NCI-H345 treated with DMSO at 0.1 percent for 48 hours (cell line): Measurements from ENCODE around the gene DCAF8.
A peak's percentile ranks its signal among the peaks of the same experiment; 100 is the strongest.

Experiments used
- DNase-seq: peaks from one replicate; lab custom pipeline; 2025; ENCODE audit not compliant: unreplicated experiment; lab: John Stamatoyannopoulos, UW

Gene DCAF8

DNA sequence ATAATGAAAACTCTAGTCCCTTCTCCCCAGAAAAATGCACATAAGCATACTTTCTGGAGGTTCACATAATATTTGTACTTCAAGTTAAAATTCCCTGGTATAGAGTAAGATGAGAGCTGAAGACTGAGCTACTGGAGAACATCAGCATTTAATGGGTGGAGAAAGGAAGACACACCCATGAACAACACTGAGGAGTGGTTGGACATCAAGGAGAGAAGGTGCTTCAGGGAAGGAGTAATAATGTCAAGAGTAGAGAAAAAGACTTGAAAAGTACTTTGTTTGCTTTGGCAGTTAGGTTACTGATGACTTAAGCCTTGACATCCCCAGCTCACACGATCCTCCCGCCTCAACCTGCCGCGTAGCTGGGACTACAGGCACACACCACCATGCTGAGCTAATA lies 35.3 kb downstream of the DCAF8 start:
- DNase-seq, result no peak

DNA sequence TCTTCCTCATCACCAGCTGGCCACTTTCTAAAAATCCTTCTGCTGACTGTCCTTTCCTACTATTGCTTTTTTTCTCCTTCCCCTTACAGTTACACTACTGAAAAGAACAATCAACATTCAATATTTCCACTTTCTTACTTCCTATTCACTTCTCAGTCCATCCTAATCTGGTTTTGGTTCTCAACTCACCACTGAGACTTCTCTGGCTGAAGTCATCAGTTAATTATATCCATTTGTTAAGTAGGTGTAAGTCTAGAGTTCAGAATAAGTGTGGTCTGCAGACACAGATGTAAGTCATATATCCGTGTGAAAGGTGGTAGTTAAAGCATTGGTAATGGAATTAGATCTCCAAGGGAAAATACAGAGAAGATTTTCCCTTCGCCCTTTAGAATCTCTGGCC lies 35.7 kb downstream of the DCAF8 start:
- no peak for DNase-seq

DNA sequence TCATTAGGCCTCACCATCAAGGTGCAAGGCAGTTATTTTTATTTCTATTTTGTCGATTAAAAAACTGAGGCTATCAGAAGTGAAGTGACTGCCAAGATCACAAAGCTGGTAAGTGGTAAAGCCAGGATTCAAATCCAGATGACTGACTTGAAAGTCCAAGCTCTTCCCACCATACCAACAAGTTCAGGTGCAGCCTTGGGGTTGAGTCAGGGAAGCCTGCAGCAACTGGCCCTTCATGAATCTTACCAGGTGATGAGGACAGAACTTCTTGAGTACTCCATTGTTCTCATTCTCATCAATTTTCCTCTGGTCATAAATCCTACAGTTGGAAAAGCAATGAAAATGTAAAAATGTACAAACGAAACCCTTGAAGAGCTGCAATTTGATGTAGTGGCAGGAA lies 37.0 kb downstream of the DCAF8 start:
- no peak for DNase-seq

DNA sequence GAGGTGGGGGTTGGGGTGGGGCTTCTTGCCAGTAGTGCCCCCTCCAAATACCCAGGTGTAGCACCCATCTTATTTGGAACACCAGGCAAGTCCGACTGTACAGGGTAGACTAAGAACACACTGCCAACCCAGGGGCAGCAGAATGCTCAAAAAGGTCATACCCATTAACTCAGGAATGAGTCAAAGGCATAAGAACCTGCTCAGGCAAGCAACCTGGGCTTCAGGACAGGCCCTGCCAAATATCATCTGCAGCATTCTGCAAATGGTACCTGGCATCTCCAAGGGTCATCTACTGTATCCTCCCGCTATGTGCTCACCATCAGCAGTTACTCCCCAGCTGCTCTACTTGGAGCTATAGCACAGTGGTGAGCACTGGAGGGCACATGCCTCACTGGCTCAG lies 37.7 kb downstream of the DCAF8 start:
- DNase-seq, result no peak

DNA sequence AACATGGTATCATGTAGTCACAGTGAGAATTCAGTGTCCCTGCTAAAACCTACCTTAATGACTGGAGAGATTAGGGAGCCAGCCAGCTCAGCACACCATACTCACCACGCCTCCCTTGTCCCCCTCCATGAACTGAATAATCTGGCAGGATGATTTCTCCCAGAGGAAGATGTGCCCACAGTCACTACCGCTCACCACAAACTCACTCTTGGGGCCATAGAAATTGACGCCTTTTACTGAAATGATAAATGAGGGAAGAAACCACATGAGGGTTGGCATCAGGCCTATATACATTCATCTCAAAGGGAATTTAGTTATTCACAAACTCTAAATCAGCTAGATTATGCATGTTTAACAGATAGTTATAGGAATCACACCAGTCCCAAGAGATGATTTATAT lies 39.8 kb downstream of the DCAF8 start:
- no peak for DNase-seq

DNA sequence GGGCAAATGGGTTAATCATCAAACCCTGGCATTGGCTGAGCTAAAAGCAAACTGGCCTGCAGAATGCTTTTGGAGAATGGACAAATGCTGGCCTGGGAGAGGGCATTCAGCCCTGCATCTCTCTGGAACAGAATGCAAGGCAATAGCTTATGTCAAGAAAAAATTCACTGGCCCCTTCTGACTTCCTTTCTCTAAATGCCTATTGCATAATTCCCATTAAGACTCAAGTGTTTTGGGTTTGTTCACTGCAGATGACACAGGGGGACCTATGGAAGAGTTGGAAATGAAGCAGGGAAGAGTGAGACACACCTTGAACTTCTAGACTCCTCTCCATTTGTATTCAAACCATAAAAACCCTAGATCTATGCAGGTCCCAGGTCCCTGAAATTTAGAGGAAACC lies 41.3 kb downstream of the DCAF8 start:
- no peak for DNase-seq

DNA sequence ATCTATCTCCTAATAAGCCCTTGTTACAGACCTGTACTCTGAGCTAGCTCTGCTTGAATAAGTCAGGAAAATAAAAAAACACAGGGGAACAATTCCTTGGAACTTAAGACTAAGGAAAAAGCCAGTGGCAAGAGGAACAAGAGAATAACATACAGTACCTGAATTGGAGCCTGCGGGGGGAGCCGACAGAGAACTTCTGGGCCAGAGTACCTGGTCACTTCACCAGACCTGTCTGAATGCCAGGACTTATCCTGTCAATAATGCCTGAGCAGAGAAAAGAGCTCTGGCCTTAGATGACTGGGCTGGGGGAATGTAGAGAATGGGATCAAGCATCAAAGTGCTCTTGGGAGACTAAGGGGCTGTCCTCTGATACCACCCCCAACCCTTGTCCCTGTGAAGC lies 42.0 kb downstream of the DCAF8 start:
- DNase-seq, result no peak

DNA sequence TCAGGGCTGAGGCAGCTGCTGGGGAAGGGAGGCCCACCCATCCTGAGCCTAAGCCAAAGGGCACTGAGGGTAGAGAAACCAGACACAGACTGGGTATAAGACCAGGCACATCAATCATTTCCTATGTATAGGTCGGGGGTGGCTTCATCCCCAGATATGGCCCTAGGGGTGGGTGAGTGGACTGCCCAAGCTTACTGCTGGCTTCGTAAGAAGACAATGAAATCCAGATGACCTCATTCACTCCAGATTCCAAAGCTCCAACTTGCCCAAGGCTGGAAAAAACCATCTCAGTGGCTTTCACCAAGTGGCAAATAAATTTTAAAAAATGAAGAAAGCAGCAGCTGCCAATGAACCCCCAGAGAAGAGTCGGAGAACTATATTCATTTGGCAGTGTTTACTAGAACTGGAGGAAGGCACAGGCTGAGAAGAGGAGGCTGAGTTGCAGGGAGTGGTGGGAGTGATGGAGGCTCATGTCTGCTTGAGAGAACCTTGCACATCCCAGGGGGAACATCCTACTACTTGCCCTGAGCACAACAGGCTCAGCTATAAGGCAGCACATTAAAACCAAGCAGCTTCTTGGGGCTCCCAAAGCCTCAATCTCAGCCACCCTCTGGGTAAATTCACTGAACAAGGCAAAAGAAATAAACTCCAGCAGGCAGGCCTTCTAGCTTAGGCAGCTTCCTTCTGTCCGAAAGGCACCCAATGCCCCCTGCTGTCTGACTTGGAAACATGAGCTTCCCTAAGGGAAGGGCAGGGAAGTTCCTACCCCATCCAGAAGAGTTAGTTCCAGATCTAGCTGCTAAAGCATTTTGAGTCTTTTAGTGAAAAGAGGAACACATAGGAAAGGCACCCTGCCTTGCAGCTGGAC lies 43.1 kb downstream of the DCAF8 start:
- no peak for DNase-seq

DNA sequence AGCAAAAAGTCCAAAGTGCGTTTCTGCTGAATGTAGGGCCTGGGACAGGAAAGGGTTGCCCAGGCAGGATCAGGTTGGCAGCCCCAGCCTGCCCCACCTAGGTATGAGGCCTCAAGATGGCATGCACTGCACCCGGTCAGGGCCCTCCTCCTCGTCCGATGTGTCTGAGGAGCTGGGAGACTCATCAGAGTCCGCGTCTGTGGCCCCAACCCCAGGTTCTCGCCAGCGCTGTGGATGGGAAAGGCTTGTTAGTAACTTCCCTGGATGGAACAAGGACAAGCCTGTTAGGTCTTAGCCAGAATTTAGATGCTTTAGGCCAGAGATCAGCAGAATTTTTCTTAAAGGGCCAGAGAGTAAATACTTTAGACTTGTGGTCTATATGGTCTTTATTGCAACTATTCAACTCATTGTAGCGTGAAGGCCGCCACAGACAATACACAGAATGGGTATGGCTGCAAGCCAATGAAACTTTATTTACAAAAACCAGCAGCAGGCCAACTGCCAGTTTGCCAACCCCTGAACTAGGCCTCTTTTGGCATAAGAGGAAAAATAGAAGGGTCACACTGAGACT lies 44.8 kb downstream of the DCAF8 start:
- peak; percentile 56 for DNase-seq

DNA sequence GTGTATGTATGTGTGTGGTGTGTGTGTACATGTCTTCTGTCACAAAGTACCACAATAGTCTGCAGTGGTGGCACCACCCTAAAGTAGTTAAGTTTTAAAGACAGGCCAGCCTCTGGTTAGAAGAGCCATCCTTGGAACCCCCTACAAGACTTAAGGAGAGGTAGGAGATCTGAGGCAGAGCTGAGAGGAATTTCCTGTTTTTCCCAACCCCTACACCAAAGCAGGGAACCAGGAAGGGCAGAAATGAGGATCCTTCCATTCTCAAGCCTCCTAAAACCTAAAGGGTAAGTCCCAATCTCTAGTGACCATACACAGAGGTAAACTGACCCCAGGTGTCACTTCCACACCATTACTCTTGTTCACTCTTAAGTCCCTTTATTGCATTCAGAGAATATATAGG lies 46.0 kb downstream of the DCAF8 start:
- DNase-seq, result no peak

DNA sequence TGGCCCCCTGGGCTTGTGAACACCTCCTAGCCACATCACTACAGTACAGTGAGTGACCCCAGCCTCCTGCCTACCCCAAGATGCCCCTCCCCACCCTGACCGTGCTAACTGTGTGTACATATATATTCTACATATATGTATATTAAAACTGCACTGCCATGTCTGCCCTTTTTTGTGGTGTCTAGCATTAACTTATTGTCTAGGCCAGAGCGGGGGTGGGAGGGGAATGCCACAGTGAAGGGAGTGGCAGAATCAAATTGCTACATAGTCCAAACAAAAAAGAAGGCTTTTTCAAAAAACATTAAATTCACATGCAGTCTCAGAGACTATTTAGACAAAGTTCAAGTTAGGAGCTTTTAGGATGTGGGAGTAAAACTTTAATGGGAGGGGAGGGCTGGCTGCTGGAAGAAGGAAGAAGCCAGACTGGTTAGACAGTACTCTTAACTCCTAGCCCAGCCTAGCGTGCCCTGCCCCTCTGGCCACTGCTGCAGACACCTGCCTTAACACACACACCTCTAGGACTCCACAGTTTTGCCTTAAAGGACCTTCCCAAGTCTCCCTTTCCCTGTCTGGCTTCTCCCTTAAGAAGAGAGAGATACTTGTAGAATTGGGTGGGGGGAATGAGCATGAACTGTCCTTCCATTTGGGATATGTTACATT lies 47.7 kb downstream of the DCAF8 start:
- DNase-seq, result no peak

DNA sequence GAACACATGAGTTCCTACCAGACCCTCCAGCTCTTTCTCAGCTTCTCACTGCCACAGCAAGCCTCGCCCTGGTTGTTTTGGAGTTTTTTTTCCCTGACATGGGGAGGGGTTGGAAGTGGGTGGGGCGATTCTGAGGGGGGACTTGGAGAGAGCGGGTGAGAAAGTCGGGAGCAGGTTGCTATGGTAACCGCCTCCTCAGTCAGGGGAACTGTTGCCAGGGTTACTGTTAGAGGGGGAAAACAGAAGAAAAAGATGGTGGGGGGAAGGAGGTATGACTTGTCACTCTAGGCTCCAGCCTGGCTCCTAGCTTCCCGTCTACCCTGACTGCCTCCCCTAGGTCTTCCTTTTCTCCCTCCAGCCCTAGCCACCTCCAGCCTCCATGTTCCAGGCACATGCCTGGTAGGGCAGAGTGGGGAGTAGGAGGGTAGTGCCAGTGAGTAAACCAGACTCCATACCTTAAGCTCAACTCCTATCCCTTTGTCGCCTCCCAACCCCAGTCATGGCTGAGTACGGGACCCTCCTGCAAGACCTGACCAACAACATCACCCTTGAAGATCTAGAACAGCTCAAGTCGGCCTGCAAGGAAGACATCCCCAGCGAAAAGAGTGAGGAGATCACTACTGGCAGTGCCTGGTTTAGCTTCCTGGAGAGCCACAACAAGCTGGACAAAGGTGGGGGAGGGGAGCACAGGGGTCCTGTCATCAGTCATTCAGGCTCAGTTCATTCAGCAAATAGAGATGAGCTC lies 51.1 kb downstream of the DCAF8 start:
- no peak for DNase-seq

DNA sequence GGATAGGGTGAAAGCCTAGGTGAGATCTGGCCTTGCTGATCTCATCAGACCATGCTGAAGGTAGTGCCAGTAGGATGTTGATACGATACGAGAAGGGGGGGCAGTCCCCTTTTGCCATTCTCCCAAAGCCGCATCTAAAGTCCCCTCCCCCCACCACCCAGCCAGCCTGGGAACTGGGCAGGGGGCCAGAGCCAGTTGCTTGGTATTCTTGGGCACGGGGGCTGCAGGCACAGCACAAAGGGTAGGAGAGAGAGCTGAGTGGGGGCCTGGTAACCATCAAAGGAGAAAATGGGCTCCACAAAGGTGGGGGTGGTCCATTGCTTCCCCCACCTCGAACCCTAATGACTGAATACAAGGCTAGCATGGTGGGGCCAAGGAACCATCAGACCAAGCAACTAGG lies 51.8 kb downstream of the DCAF8 start:
- DNase-seq, result no peak

DNA sequence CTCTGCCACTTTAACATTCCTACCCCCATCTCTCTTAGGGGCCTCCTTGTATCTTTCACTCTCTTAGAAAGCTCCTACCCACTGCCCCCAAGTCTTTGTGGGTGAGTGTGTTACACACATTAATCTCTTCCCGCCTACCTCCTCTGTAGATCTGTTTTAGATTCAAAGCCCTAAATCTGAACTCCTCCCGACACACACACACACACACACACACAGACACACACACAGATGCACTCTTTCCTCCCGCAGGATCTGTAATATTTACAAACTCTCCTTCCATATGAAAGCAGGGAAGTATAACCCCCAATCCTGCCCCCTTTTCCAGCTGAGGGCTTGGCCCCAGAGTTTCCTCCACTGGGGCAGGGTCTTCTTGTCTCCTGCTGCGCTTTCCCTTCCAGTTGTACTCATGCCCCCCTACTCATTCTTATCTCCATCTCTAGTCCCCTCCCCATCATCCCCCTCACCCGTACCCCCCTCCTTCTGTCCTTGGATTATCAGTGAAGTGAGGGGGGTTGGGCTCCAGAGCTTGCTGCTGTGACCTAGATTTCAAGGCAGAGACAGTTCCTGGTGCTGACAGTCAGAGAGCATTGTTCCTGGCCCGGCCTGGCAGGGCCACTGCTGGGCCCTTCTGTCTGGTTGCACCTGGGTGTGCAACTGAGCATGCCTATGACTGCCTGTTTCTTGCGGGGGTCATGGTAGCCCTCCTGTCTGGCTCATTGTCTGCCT lies 52.9 kb downstream of the DCAF8 start:
- no peak for DNase-seq

DNA sequence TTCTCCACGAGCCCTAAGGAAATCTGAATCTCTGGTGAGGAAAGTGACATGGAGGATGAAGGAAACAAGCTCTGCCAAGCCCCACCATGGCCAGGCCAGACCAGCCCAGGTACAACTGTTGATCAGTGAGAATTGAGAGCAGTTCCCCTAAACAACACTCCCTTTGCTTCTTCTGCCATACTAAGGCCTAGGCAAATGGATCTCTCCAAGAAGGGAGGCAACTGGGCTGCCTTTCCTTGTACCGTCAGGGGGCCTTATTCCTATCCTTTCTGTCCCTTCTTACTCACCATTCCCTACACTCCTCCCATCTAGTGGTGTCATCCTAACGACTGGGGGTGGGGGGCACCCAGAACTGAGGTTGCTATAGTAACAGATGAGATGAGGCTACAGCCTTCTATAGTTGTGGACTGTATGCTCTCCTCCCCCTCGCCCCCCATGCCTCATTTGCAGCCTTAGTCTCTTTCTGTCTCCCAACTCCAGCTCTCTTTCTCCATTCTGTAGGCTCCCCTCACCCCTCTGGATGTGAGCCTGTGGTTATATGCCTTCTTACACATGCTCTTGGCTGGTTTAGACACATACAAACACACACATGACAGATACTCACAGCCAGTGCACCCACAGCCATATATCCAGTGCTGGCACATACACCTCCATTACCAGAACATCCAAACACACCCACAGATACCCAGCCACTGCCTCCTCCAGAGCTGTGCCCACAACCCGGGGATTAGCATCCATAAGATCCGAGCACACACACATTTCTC lies 53.6 kb downstream of the DCAF8 start:
- no peak for DNase-seq

DNA sequence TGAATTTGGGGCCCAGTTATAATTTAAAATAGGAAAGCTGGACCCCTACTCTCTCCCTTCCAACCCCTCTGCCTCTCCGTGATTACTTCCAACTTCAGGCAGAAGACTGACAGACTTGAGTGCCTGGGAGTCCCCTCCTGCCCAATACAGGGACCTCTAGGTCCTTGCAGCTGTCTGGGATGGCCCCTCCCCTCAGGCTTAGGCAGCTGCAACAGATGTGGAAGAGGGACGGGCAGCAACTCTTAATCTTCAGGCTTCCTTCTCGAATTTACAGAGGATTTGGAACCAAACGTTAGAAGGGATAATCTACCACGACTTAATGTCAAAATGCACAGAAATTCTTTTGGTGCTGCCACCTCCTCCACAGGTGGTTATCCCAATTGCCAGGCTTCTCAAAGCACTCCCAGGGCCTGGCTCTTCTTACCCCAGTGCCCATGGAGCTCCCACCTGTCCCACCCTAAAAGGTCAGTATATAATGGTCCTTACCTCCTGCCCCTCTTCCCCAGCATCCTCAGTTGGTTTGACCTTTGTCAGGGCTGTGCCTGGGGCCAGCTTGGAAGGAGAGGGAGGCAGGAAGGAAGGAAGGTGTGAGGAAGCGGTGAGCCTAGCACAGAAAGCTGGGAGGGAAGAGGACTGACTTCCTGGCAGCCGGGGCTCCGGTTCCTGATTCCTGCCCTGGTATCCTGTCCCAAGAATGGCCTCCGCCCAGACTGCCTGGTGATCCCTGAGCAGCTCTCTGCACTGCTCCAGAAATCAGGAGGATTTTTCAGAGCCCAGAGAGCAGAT lies 54.4 kb downstream of the DCAF8 start:
- no peak for DNase-seq

DNA sequence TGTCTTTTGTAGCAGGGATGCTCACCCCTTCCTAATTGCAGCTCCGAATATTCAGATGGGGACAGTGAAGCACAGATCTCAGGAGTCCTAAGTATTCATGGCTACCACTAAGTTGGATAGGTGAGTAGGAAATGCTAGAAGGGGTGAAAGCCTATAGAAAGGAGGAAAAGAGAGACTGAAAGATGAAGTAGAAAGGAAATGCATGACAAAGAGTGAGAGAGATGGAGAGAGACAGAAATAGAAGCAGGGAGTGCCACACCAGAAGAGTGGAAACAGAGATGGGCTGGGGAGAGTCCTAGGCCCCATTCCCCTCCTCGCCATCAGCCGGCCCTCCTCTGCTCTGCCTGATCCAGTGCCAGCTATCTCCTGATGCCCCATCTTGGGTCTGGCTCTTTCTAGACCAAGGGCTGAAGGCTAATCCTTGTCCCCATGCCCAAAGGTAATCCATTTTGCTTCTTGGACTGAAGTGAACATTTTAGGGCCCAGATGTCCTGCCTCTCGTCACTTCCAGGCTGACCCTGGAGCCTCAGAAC lies 55.2 kb downstream of the DCAF8 start:
- no peak for DNase-seq

DNA sequence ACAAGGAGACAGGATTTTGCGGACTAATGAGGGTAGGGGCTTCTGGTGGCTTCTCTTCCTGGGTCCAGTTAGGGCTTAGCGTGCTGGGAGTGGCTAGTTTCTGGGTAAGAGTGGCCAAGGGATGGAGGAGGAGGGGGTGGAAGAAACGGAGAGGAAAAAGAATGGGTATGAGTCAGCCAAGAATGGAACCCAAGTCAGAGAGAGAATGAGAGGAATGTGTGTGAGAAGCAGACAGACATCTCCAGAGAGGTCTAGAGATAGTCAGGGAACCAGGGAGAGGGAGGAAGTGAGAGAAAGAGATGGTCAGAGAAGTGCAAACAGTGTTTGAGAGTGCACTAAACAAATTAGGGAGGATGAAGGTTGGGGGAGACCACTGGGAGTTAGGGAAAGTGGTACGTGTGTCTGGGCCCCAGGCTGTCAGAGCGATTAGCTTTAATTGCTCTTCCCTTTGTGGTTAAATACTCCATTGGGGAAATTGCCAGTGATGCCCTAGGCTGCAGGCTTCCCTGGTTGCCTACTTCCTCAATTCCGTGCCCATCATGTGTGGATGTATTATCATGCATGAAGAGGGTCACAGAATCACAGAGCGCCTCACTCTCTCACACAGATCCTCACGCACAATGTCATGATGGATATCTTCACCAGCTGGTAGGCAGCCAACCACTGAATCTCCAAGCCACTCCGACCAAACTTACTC lies 55.8 kb downstream of the DCAF8 start:
- DNase-seq, result no peak

DNA sequence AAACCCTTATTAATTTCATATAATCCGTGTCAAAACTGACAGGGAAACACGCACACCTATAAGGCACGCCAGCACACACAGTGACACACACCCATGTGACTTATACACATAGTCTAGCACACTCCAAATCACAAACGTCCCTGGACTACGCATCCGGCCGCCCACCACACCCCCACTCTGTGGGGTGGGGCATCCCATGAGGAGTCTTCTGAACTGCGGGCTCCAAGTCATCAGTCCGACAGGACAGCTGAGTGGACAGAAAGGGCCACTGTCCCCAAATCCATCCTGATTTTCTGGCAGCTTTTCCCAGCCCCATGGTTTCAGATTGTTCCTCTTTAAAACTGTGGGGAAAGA lies 56.3 kb downstream of the DCAF8 start:
- no peak for DNase-seq
